NB4 (cell line): Measurements from ENCODE around the gene ARHGAP4.

Experiments used
- MYC ChIP-seq: IDR thresholded peaks from 2 replicates; pipeline ENCODE4 v1.6.1; 2011; ENCODE audit warnings: low read depth, low read length
- POLR2A ChIP-seq: IDR thresholded peaks from 2 replicates; pipeline ENCODE4 v1.6.1; 2011; ENCODE audit warnings: mild to moderate bottlenecking; ENCODE audit not compliant: insufficient read length; ENCODE audit errors: extremely low read depth
- TF ChIP-seq, protein P1 (sequence below): IDR thresholded peaks from one replicate; pipeline ENCODE4 v1.5.1; 2012; ENCODE audit warnings: low read depth, low read length

DNA sequence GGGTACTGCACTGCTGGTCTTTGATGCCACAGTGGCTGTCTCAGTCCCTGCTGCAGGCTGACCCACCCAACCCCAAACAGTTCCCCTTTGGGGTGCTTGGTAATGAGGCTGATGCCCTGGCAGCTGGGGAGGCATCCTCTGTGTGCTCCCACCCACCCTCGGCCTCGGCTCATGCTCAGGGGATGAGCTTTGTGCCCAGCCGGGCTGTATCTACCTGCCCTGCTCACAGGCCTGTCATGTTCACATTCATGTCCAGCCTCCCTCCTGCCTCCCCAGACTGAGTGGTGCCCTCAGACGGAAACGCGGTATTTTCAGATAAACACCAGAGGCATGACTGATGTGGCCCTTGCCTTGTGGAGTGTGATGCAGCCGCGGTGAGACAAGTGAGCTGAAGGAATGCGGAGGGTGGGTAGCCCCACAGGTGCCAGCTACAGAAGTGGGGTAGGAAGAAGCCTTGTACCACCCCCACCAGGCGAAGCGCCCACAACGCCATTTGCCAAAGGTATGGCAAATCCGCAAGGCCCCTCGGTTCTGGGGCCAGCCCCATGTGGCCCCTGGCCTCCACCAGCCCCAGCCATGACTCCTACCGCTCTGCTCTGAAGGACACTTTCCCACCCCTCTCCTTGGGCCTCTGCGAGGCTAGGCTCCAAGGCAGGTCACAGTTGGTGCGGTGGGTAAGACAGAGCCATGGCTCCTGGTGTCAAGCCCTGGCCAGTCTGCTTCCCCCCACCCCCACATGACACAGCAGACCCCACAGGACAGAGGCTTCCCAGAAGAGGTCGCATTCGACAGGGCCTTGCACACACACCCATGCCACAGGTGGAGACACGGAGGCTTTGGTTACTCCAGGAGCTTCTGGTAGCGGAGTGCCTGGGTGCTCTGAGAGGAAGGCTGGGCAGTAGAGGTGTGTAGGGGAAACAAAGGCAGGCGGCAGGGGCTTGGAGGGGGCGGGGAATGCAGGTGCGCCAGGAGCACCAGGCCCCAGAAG is 20.2 kb upstream of the ARHGAP4 start:
- TF ChIP-seq, protein P1, sequence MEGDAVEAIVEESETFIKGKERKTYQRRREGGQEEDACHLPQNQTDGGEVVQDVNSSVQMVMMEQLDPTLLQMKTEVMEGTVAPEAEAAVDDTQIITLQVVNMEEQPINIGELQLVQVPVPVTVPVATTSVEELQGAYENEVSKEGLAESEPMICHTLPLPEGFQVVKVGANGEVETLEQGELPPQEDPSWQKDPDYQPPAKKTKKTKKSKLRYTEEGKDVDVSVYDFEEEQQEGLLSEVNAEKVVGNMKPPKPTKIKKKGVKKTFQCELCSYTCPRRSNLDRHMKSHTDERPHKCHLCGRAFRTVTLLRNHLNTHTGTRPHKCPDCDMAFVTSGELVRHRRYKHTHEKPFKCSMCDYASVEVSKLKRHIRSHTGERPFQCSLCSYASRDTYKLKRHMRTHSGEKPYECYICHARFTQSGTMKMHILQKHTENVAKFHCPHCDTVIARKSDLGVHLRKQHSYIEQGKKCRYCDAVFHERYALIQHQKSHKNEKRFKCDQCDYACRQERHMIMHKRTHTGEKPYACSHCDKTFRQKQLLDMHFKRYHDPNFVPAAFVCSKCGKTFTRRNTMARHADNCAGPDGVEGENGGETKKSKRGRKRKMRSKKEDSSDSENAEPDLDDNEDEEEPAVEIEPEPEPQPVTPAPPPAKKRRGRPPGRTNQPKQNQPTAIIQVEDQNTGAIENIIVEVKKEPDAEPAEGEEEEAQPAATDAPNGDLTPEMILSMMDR: no peak
- TF ChIP-seq MYC (no peak), POLR2A (no peak)
